ENCODE data around the gene IFT25. TPM values are rescaled to one million over a fixed set of nuclear protein-coding genes. Genes with fewer than 3 reads are reported as not detected.
"Not testable (repeated sequence)": the region's sequence is repeated elsewhere in the genome, so short reads cannot be mapped to it uniquely, and the experiment has no call there.

IFT25 gene
- 100 and 107 TPM in 2 replicates for total RNA-seq (2014; rRNA removed; shearing (Covaris generic))

- DNase-seq (ENCODE audit: low read depth), result peak; percentile 93
These were observed at the start of gene IFT25 for GRCh38 chr1:53945433-53946251. Gene IFT25 (minus strand): TSS chr1:53945699. CDS start chr1:53940082, 5,617 bp downstream.

DNA sequence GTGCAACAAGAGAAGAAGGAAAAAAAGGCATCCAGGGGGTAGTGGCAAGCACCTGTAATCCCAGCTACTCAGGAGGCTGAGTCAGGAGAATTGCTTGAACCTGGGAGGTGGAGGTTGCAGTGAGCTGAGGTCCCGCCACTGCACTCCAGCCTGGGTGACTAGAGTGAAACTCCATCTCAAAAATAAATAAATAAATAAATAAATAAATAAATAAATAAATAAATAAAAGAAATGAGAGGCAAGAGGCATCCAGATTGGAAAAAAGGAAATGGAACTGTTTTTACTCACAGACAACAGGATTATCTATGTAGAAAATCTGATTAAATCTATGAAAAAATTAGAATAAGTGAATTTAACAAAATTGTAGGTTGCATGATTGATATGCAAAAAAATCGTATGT, 49.0 kb upstream of the IFT25 start:
- DNase-seq (ENCODE audit: low read depth), result not testable (repeated sequence)

- peak; percentile 9 for DNase-seq (ENCODE audit: low read depth)
These were observed 46.8 kb upstream of the IFT25 start for GRCh38 chr1:53992085-53992874.

- no peak for DNase-seq (ENCODE audit: low read depth)
These were observed 42.4 kb upstream of the IFT25 start for GRCh38 chr1:53987880-53988279.

GRCh38 chr1:53986458-53986857, 41.0 kb upstream of the IFT25 start:
- DNase-seq (ENCODE audit: low read depth), result no peak

DNA sequence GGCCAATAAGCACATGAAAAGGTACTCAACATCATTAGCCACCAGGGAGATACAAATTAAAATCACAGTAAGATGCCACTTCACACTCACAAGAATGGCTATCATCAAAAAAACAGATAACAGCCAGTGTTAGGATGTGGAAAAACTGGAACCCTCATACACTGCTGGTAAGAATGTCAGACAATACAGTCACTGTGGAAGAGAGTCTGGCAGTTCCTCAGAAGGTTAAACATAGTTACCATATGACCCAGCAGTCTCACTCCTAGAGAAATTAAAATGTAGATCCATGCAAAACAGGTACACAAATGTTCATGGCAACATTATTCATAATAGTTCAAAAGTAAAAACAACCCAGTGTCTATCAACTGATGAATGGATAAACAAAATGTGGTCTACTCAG, 39.2 kb upstream of the IFT25 start:
- DNase-seq (ENCODE audit: low read depth), result no peak

DNA sequence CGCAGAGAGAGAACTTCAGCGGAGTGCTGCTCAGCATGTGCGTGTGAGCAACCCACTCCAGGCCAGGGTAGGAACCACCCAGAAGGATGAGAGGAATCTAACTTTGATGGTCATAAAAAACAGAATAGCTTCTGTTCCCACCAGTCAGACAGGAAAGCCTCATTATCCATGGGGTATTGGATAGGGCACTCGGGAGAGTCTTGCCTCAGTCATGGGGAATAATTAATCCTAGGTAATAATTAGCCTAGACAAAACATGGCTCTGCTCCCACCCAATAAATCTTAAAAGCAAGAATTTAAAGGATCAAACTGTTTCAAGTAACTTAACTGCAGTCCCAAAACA, 37.2 kb upstream of the IFT25 start:
- no peak for DNase-seq (ENCODE audit: low read depth)

DNA sequence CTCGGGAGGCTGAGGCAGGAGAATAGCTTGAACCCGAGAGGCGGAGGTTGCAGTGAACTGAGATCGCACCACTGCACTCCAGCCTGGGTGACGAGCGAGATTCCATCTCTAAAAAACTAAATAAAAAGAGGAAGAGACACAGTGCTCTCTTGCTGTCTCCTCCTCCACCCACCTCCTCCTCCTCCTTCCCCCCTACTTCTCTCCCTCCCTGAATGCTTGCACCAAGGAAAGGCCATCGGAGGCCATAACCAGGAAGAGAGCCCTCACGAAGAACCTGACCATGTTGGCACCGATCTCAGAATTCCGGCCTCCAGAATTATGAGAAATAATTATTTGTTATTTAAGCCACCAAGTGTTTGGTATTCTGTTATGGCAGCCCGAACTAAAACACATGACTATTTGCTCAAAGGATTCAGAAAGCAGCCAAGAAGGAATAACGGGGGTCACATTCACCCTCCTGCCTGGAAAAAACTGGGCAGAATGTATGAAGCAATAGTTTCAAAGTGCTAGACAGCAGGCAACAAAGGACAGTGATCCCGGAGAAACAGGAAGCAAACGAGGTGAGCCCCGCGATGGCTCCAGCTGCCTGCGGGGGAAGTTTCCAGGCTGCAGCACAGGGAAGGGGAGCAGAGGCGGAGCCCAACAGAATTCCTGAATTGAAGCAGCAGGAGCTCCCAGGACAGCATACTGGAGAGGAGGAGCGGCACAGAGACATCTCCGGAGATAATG, 36.7 kb upstream of the IFT25 start:
- peak; percentile 70 for DNase-seq (ENCODE audit: low read depth)

DNA sequence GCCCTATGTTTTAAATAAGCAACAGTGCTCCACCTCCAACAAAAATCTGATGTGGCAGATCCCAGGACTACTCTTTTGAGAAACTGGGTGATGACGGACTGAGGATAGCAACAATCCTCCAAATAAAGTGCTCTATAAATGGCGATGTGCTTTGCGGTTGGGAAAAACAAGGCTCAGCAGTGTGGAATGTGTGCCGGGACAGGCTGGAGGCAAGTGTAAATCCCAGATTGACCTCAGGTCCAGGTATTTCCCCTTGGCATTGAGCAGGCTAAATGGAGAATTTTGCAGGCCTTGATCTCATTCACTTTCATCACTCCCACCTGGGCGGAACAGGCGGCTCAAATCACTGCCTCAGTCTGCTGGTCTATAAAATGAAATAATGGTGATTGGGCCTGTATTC, 35.7 kb upstream of the IFT25 start:
- DNase-seq (ENCODE audit: low read depth), result peak; percentile 35

DNA sequence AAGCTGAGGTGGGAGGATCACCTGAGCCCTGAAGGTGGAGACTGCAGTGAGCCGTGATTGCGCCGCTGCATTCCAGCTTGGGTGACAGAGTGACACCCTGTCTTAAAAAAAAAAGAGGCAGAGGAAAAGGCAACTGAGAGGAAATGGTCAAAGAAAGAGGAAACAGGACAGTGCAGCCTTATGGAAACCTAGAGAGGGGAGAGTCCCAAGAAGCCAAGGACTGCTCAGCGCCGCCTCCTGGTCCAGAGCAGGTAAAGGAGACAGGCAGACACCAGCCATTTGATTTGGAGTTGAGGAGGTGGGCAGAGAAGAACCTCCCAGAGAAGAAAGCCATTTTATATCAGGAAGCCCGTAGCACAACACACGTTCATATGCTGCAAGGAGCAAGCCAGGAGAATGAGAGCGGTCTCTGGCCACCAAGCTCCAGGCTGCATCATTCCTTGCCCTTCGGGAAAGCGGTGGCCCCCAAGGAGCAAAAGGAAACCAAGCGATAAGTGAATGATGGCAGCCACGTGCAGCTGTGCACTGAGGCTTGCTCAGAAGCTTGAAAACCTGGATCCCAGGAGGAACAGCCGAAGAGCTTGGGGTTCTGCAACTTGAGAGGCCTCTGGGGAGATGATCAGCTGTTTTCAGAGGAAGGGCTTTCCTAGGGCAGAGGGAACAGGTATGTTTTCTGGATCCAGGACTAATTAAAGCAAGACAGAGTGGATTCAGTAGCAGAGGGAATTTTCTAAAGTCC, 34.4 kb upstream of the IFT25 start:
- no peak for DNase-seq (ENCODE audit: low read depth)

- DNase-seq (ENCODE audit: low read depth), result no peak
These were observed 30.4 kb upstream of the IFT25 start for GRCh38 chr1:53975861-53976260.

GRCh38 chr1:53971718-53972117, 26.2 kb upstream of the IFT25 start:
- no peak for DNase-seq (ENCODE audit: low read depth)

- DNase-seq (ENCODE audit: low read depth), result not testable (repeated sequence)
These were observed 23.8 kb upstream of the IFT25 start for GRCh38 chr1:53969323-53969722.

DNA sequence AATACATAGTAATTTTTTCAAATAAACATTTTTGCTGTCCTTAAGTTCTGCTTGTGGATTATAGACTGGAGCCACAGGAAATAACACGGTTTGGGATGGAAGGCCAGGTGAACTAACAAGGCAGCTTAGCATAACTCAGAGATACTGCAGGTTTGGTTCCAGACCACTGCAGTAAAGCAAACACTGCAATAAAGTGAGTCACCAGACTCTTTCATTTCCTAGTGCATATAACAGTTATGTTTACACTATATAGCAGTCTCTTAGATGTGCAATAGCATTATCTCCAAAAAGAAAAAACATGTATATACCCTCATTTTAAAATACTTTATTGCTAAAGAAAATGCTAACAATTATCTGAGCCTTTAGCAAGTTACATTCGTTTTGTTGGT, 22.6 kb upstream of the IFT25 start:
- no peak for DNase-seq (ENCODE audit: low read depth)

DNA sequence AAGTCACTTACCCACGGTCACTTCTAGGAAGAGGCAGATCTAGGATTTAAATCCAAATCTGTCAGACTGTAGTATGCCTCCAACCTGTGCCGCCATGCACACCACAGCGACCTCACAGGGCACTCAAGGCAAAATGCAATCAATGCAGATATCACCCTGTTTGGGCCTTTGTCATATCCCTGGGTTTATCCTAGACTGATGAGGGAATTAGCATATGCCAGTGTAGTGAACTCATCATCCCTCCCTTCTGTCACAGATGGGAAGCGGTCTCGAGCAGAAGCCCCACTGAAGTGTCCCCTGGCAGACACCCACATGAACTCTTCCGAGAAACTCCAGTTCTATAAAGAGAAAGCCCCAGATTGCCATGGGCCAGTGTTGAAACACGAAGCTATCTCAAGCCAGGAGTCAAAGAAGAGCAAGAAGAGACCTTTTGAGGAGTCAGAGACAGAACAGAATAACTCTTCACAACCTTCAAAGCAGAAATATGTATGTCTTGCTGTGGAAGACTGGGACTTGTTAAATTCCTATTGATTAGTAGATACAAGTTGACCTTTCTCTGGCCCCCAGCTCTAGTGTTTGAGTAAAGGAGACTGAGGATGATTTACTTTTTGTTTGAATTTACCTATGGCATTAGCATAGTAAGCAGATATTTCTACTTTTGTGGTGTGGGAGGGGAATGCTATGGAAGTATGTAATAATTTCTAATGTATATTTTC, 22.1 kb upstream of the IFT25 start:
- DNase-seq (ENCODE audit: low read depth), result no peak

DNA sequence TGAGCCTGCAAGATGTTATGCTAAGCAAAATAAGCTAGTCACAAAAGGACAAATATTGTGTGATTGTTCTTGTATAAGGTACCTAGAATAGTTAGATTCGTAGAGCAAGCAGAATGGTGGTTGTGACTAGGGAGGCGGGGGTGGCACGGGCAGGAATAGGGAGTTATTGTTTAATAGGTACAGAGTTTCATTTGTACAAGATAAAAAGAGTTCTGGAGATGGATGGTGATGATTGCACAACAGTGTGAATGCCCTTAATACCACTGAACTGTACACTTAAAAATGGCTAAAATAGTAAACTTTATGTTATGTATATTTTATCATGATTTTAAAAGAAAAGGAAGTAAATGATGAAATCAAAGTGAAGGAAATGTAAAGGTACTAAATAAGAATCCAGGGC, 21.3 kb upstream of the IFT25 start:
- DNase-seq (ENCODE audit: low read depth), result no peak

DNA sequence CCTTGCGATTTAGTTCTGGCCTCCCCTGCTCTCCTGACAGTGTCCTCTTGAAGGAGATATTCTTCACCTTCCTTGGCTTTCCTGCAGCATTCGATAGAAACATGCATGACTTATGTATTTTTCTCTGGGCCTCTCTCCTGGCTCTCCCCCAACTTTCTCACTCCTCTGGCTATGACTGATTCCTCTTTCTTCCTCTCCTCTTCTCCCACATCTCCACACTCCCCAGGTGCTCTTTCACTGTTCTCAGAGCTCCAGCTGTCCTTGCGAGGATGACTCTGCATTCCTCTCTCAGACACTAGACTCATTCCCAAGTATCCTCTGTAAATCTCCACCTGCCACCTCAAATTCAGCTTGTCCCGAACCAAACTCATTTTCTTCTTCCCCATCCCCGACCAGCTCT, 18.6 kb upstream of the IFT25 start:
- no peak for DNase-seq (ENCODE audit: low read depth)

- no peak for DNase-seq (ENCODE audit: low read depth)
These were observed 18.0 kb upstream of the IFT25 start for GRCh38 chr1:53963460-53963859.

GRCh38 chr1:53962395-53962794, 16.9 kb upstream of the IFT25 start:
- no peak for DNase-seq (ENCODE audit: low read depth)

GRCh38 chr1:53959664-53960250, 14.3 kb upstream of the IFT25 start:
- DNase-seq (ENCODE audit: low read depth), result peak; percentile 27
